ENCODE results near the gene BRD4. TPM values are rescaled to one million over a fixed set of nuclear protein-coding genes. Genes with fewer than 3 reads are reported as not detected.

The BRD4 gene
- total RNA-seq, 2 experiments from 2014 or later, result 33.6 to 143 TPM

DNA sequence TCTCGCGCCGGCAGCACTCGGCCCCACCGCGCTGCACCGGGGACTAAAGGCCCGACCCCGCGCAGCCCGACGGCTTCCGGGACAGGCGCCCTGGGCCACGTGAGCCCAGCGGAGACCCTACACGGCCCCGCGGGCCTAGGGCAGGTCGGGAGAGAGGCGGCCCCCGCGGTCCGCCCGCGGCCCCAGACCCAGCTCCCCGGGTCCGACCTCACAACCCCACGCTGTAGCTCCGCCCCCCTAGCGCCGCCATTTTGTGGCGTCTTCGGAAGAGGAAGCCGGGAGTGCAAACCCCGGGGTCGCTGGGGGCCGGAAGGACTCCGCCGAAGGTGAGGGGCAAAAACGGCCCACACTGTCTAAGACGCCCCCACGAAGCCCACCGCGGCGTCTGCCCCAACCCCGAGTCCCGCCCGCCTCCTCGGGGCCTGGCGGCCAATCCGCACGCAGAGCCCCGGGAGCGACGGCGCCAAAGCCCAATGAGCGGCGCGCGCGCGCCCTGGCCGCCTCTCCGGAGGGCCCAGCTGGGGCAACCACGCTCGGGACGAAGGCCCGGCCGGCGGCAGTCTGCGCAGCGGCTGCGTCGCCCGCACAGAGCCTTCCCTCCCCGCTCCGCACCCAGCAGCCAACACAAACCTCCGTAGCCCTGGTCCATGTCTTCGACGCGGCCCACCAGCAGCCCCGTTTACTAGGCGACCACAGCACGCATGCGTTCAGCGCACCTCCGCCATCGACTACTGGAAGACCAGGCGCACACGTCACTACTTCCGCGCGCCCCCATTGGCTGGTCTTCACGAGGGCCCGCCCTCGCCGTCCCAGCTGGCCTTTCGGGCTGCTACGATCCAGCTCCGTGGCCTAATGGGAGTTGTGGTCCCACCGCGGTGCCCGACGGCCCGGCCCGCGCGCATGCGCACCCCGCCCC lies 47.0 kb upstream of the BRD4 start, which contains the start of gene AKAP8:
TSS of gene AKAP8 (minus strand) at position 705 of the 916 bp plus-strand sequence. CDS start at position 649, 56 bp downstream.
- H3K79me2 ChIP-seq (ENCODE audit: insufficient read depth, low read depth, low read length), result peaks cover 49% of the 10 kb centered on the region
- H3K4me1 ChIP-seq (ENCODE audit: insufficient read depth, low read length, poor library complexity, severe bottlenecking), result peaks cover 35% of the 10 kb centered on the region
- peak within 1 kb of the TSS; percentile 83 for H3K4me3 ChIP-seq (ENCODE audit: low read depth, low read length, poor library complexity, severe bottlenecking)
- DNase-seq (ENCODE audit: low spot score), result peak; percentile 99
- ChIA-PET POLR2A (interaction anchor here (0.5 to 3.1 kb wide), 7 partner anchors 13 to 88 kb away, joined by 3 to 12 read pairs (median 3); partner anchors contain the start of gene AKAP8L), CTCF (ENCODE audit: unreplicated experiment) (interaction anchor here (0.6 kb wide), 1 partner anchor 91 kb away, joined by 3 read pairs; no protein-coding TSS in a partner anchor)
- BruUV-seq (replicated peaks), result no TSS peak
- H2AFZ ChIP-seq (ENCODE audit: low read length), result peak within 1 kb of the TSS; percentile 55; the same call in 1 of the 2 replicates
- intact Hi-C loops (cut with micrococcal nuclease; ENCODE audit: unreplicated experiment), result loop anchor here (1.0 to 2.0 kb wide), 4 partner anchors 39 to 457 kb away; partner anchors contain the start of gene AKAP8L
- no peaks in the 10 kb centered on the region for H3K9me3 ChIP-seq (ENCODE audit: low read length)
- peak within 1 kb of the TSS; percentile 84 for H3K4me2 ChIP-seq (ENCODE audit: low read length)
- no peak for TF ChIP-seq EZH2phosphoT487 (IDR thresholded peaks at IDR 0.05; ENCODE audit: borderline replicate concordance, low read depth, low read length)
- peaks cover 38% of the 10 kb centered on the region for H3K36me3 ChIP-seq (ENCODE audit: insufficient read depth, low read length)
- H3K9me2 ChIP-seq (ENCODE audit: insufficient read depth, low read length), result no peaks in the 10 kb centered on the region
- H3K27ac ChIP-seq (ENCODE audit: low read depth, low read length, poor library complexity, severe bottlenecking), result peak within 1 kb of the TSS; percentile 75
- peaks cover 18% of the 10 kb centered on the region for H4K20me1 ChIP-seq (ENCODE audit: insufficient read depth, low read length)

DNA sequence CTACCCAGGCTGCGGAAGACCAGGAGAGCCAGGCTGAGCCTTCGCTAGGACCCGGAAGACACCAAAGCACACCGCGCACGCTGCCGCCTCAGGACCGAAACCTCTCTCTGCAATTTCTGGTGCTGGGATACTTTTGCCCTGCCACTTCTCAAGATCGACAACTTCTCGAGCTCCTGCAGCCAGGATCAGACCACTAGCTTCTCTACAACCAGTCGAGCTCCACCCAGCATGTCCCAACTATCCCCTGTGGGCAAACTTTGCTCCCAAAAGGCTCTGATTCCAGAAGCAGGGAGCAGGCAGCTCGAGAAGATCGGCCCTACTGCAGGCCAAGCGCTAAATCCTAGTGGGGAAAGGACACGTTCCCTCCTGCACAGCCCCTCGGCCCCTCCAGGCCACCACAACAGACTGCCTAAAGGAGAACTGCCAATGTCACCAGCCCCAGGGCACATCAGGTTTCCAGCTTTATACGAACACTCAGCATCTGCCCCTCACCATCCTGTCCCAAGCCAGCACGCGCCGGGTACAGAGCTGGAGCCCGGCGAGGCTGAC lies 46.3 kb upstream of the BRD4 start:
- peak; percentile 73 for DNase-seq (ENCODE audit: low spot score)
- H3K27ac ChIP-seq (ENCODE audit: low read depth, low read length, poor library complexity, severe bottlenecking), result peak overlapping the region; percentile 75
- H3K4me3 ChIP-seq (ENCODE audit: low read depth, low read length, poor library complexity, severe bottlenecking), result peak overlapping the region; percentile 83
- H3K9me2 ChIP-seq (ENCODE audit: insufficient read depth, low read length), result no peaks in the 10 kb centered on the region
- no peaks in the 10 kb centered on the region for H3K9me3 ChIP-seq (ENCODE audit: low read length)
- H3K79me2 ChIP-seq (ENCODE audit: insufficient read depth, low read depth, low read length), result peaks cover 57% of the 10 kb centered on the region
- BruUV-seq (replicated peaks), result TSS peak; percentile 79
- ChIA-PET CTCF (ENCODE audit: unreplicated experiment) (no interaction called here), POLR2A (interaction anchor here (0.9 to 3.1 kb wide), 4 partner anchors 14 to 46 kb away, joined by 3 to 12 read pairs (median 4); partner anchors contain the start of genes AKAP8L and BRD4)
- peaks cover 44% of the 10 kb centered on the region for H3K36me3 ChIP-seq (ENCODE audit: insufficient read depth, low read length)
- H3K4me2 ChIP-seq (ENCODE audit: low read length), result peak overlapping the region; percentile 72
- H2AFZ ChIP-seq (ENCODE audit: low read length), result peak overlapping the region; percentile 25; the same call in 1 of the 2 replicates
- H4K20me1 ChIP-seq (ENCODE audit: insufficient read depth, low read length), result peaks cover 18% of the 10 kb centered on the region
- no peak for TF ChIP-seq EZH2phosphoT487 (IDR thresholded peaks at IDR 0.05; ENCODE audit: borderline replicate concordance, low read depth, low read length)
- TF ChIP-seq, protein P1, sequence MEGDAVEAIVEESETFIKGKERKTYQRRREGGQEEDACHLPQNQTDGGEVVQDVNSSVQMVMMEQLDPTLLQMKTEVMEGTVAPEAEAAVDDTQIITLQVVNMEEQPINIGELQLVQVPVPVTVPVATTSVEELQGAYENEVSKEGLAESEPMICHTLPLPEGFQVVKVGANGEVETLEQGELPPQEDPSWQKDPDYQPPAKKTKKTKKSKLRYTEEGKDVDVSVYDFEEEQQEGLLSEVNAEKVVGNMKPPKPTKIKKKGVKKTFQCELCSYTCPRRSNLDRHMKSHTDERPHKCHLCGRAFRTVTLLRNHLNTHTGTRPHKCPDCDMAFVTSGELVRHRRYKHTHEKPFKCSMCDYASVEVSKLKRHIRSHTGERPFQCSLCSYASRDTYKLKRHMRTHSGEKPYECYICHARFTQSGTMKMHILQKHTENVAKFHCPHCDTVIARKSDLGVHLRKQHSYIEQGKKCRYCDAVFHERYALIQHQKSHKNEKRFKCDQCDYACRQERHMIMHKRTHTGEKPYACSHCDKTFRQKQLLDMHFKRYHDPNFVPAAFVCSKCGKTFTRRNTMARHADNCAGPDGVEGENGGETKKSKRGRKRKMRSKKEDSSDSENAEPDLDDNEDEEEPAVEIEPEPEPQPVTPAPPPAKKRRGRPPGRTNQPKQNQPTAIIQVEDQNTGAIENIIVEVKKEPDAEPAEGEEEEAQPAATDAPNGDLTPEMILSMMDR (conservative IDR thresholded peaks at IDR 0.05; ENCODE audit: low read length), result no peak
- H3K4me1 ChIP-seq (ENCODE audit: insufficient read depth, low read length, poor library complexity, severe bottlenecking), result peaks cover 35% of the 10 kb centered on the region
- intact Hi-C loops (cut with micrococcal nuclease; ENCODE audit: unreplicated experiment), result loop anchor here (1.0 to 2.0 kb wide), 5 partner anchors 40 to 458 kb away; partner anchors contain the start of gene AKAP8L

DNA sequence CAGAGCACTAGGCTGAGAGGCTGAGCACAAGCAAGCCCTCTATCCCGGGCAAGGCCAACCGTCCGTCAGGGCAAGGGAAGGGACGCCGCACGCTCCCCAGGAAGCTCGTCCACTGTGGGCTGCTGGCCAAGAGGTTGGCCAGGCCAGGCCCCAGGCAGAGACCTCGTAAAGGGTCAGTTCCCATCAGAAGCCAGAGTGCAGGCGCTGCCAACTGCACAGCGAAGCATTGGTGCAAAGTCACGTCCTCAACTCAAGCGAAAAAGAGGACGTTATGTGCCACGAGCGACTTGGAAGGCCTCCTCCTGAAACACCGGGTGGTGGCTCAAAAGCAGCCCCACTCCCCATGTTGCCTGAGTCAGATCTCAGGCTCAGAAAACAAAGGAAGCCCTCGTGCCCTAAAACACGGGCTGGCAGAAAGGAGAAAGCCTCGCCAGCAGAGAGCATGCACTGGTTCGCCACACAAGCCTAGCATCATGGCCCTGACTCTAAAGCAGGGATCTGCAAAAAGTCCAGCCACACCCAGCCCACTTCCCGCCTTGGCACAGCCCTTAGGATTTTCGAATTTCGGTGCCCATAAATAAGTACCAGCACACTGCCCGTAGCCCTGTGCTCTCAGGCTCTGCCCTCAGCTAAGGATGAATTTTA lies 42.6 kb upstream of the BRD4 start:
- Histone ChIP-seq H3K4me2 (ENCODE audit: low read length) (no peak overlapping the region), H3K4me1 (ENCODE audit: insufficient read depth, low read length, poor library complexity, severe bottlenecking) (peaks cover 18% of the 10 kb centered on the region), H4K20me1 (ENCODE audit: insufficient read depth, low read length) (peaks cover 18% of the 10 kb centered on the region), H3K9me2 (ENCODE audit: insufficient read depth, low read length) (no peaks in the 10 kb centered on the region), H2AFZ (ENCODE audit: low read length) (no peak overlapping the region), H3K9me3 (ENCODE audit: low read length) (no peaks in the 10 kb centered on the region), H3K27ac (ENCODE audit: low read depth, low read length, poor library complexity, severe bottlenecking) (no peak overlapping the region), H3K4me3 (ENCODE audit: low read depth, low read length, poor library complexity, severe bottlenecking) (no peak overlapping the region), H3K36me3 (ENCODE audit: insufficient read depth, low read length) (peaks cover 59% of the 10 kb centered on the region), H3K79me2 (ENCODE audit: insufficient read depth, low read depth, low read length) (peaks cover 61% of the 10 kb centered on the region)
- intact Hi-C loops (cut with micrococcal nuclease; ENCODE audit: unreplicated experiment), result no loop called here
- no peak for DNase-seq (ENCODE audit: low spot score)
- BruUV-seq (replicated peaks), result no TSS peak
- ChIA-PET POLR2A (no interaction called here), CTCF (ENCODE audit: unreplicated experiment) (no interaction called here)
- TF ChIP-seq, protein P1 (conservative IDR thresholded peaks at IDR 0.05; ENCODE audit: low read length), result no peak
- no peak for TF ChIP-seq EZH2phosphoT487 (IDR thresholded peaks at IDR 0.05; ENCODE audit: borderline replicate concordance, low read depth, low read length)

All from OCI-LY7 (cell line).